Measurements from ENCODE around the gene ARHGAP15. TPM values are rescaled to one million over a fixed set of nuclear protein-coding genes. Genes with fewer than 3 reads are reported as not detected.

Gene ARHGAP15
- total RNA-seq, 4 donors from 2014 or later: 1.2 to 6.0 (median 3.4) TPM

GRCh38 chr2:143453981-143454511, 324.8 kb downstream of the ARHGAP15 start:
- H3K36me3 ChIP-seq: no peaks in the 10 kb centered on the region
- WGBS: 90% methylated on average over 2 of the region's 2 CpGs

GRCh38 chr2:143455317-143455716, 326.1 kb downstream of the ARHGAP15 start:
- no peak overlapping the region for H3K27ac ChIP-seq
- no peaks in the 10 kb centered on the region for H3K4me1 ChIP-seq
- no peaks in the 10 kb centered on the region for H3K36me3 ChIP-seq
- no peak overlapping the region for H3K4me3 ChIP-seq
- H3K27me3 ChIP-seq: no peaks in the 10 kb centered on the region
- H3K9me3 ChIP-seq: no peaks in the 10 kb centered on the region
- 79% methylated on average over 3 of the region's 3 CpGs for WGBS
- TF ChIP-seq EP300 (IDR thresholded peaks at IDR 0.05): no peak
- no peak for TF ChIP-seq CTCF (IDR thresholded peaks at IDR 0.05)
- no peak for TF ChIP-seq POLR2A (IDR thresholded peaks at IDR 0.05)
- no peak for TF ChIP-seq POLR2AphosphoS5 (IDR thresholded peaks at IDR 0.05)
- DNase-seq (ENCODE audit: low spot score in 2 of 2): no peak

More at GRCh38 chr2:143453981-143454511, 324.8 kb downstream of the ARHGAP15 start:
- DNase-seq (ENCODE audit: low spot score in 2 of 2): no peak
- TF ChIP-seq CTCF (IDR thresholded peaks at IDR 0.05): no peak
- no peak for TF ChIP-seq EP300 (IDR thresholded peaks at IDR 0.05)
- TF ChIP-seq POLR2AphosphoS5 (IDR thresholded peaks at IDR 0.05): no peak
- no peak for TF ChIP-seq POLR2A (IDR thresholded peaks at IDR 0.05)
- H3K4me3 ChIP-seq: no peak overlapping the region
- H3K9me3 ChIP-seq: no peaks in the 10 kb centered on the region
- H3K27ac ChIP-seq: no peak overlapping the region
- no peaks in the 10 kb centered on the region for H3K27me3 ChIP-seq
- H3K4me1 ChIP-seq: no peaks in the 10 kb centered on the region

- Histone ChIP-seq H3K4me1 (no peaks in the 10 kb centered on the region), H3K36me3 (no peaks in the 10 kb centered on the region), H3K27me3 (no peaks in the 10 kb centered on the region), H3K4me3 (no peak overlapping the region), H3K27ac (no peak overlapping the region), H3K9me3 (no peaks in the 10 kb centered on the region)
- TF ChIP-seq CTCF (IDR thresholded peaks at IDR 0.05) (no peak), POLR2AphosphoS5 (IDR thresholded peaks at IDR 0.05) (no peak), POLR2A (IDR thresholded peaks at IDR 0.05) (no peak), EP300 (IDR thresholded peaks at IDR 0.05) (no peak)
- no peak for DNase-seq (ENCODE audit: low spot score in 2 of 2)
- WGBS: 93% methylated on average over 7 of the region's 7 CpGs
Measured at GRCh38 chr2:143458258-143459190, 329.3 kb downstream of the ARHGAP15 start.

- Histone ChIP-seq H3K4me1 (no peaks in the 10 kb centered on the region), H3K36me3 (no peaks in the 10 kb centered on the region), H3K4me3 (no peak overlapping the region), H3K27me3 (no peaks in the 10 kb centered on the region), H3K27ac (no peak overlapping the region), H3K9me3 (no peaks in the 10 kb centered on the region)
- DNase-seq (ENCODE audit: low spot score in 2 of 2): no peak
- TF ChIP-seq EP300 (IDR thresholded peaks at IDR 0.05) (no peak), POLR2AphosphoS5 (IDR thresholded peaks at IDR 0.05) (no peak), POLR2A (IDR thresholded peaks at IDR 0.05) (no peak), CTCF (IDR thresholded peaks at IDR 0.05) (no peak)
Measured at GRCh38 chr2:143460382-143460781, 331.2 kb downstream of the ARHGAP15 start.

- Histone ChIP-seq H3K27ac (no peak overlapping the region), H3K27me3 (no peaks in the 10 kb centered on the region), H3K4me1 (no peaks in the 10 kb centered on the region), H3K4me3 (no peak overlapping the region), H3K36me3 (no peaks in the 10 kb centered on the region), H3K9me3 (no peaks in the 10 kb centered on the region)
- TF ChIP-seq CTCF (IDR thresholded peaks at IDR 0.05): no peak
- no peak for TF ChIP-seq EP300 (IDR thresholded peaks at IDR 0.05)
- TF ChIP-seq POLR2AphosphoS5 (IDR thresholded peaks at IDR 0.05): no peak
- TF ChIP-seq POLR2A (IDR thresholded peaks at IDR 0.05): no peak
- no peak for DNase-seq (ENCODE audit: low spot score in 2 of 2)
Measured at GRCh38 chr2:143463719-143464118, 334.5 kb downstream of the ARHGAP15 start.

Data from suprapubic skin (tissue), 4 donors.